A549 (cell line): ENCODE measurements around the gene BMP10. TPM values are rescaled to one million over a fixed set of nuclear protein-coding genes. Genes with fewer than 3 reads are reported as not detected.

Source experiments
- ATAC-seq, 2 experiments: fragments of 200-7000 bp in 1 of 2; fragments of >200 bp in 1 of 2; cut with Nextera tagmentation in 1 of 2; cut with Tn5 transposase in 1 of 2; 3 replicates each; pipeline versions ENCODE4 v1.8.0 to v1.9.1; 2018 to 2020; ENCODE audit warnings: mild to moderate bottlenecking in 1 of 2, moderate library complexity in 1 of 2
- CTCF ChIA-PET: fragments of 300-600 bp; sonication (Branson Sonifier 250); formaldehyde crosslinking; extraction: SDS; loops from one replicate; lab custom pipeline; 2021; ENCODE audit warnings: antibody characterized with exemption, inconsistent platforms; lab: Yijun Ruan, JAX
- POLR2A ChIA-PET: fragments of 350-600 bp; formaldehyde crosslinking; extraction: SDS; loops from one replicate; lab custom pipeline; 2021; ENCODE audit warnings: antibody characterized with exemption, inconsistent platforms; lab: Yijun Ruan, JAX
- DNase-seq, 2 experiments: peaks; one replicate each; pipeline versions ENCODE4 v3.0.0 to v3.0.0-alpha.2; 2011 to 2016; ENCODE audit warnings: low read depth in 1 of 2, low spot score in 1 of 2
- FAIRE-seq: peaks from 2 replicates; lab custom pipeline; 2011; peaks lifted over from hg19 to GRCh38; lab: Jason Lieb, UNC
- H3K27ac ChIP-seq, 2 experiments: fragments of >200 bp; sonication (Bioruptor Twin); formaldehyde crosslinking; 3 replicates each; pipeline ENCODE4 v1.5.1; 2016 to 2017
- H3K4me1 ChIP-seq: fragments of >200 bp; sonication (Bioruptor Twin); formaldehyde crosslinking; 3 replicates; pipeline ENCODE4 v1.6.1; 2016
- H3K4me2 ChIP-seq: fragments of >200 bp; sonication (Bioruptor Twin); formaldehyde crosslinking; 3 replicates; pipeline ENCODE4 v1.6.1; 2016
- H3K4me3 ChIP-seq: fragments of >200 bp; sonication (Bioruptor Twin); formaldehyde crosslinking; 3 replicates; pipeline ENCODE4 v1.5.1; 2016
- H3K9me3 ChIP-seq: fragments of >200 bp; sonication (Bioruptor Twin); formaldehyde crosslinking; 3 replicates; pipeline ENCODE4 v1.6.1; 2016
- ATOH8 ChIP-seq: fragments of 250-450 bp; sonication (Bioruptor Pico); IDR thresholded peaks from 2 replicates; pipeline ENCODE4 v1.5.0; 2020; ENCODE audit warnings: low read depth, mild to moderate bottlenecking, moderate library complexity
- CHD2 ChIP-seq: fragments of 150-350 bp; IDR thresholded peaks from 2 replicates; pipeline ENCODE4 v1.6.1; 2014; ENCODE audit warnings: low read length; ENCODE audit not compliant: partially characterized antibody
- EHF ChIP-seq: fragments of 250-450 bp; sonication (Bioruptor Pico); IDR thresholded peaks from 2 replicates; pipeline ENCODE4 v1.5.0; 2020; ENCODE audit warnings: mild to moderate bottlenecking
- ELK1 ChIP-seq: fragments of 150-350 bp; IDR thresholded peaks from 2 replicates; pipeline ENCODE4 v1.6.1; 2014; ENCODE audit warnings: low read depth, mild to moderate bottlenecking, low read length
- GATA3 ChIP-seq: IDR thresholded peaks from 2 replicates; pipeline ENCODE4 v1.6.1; 2012; ENCODE audit warnings: borderline replicate concordance
- HEYL ChIP-seq: fragments of 250-450 bp; sonication (Bioruptor Pico); IDR thresholded peaks from 2 replicates; pipeline ENCODE4 v1.8.0; 2021; ENCODE audit warnings: mild to moderate bottlenecking, moderate library complexity
- HMGXB4 ChIP-seq: fragments of 250-450 bp; sonication (Bioruptor Pico); IDR thresholded peaks from 2 replicates; pipeline ENCODE4 v1.5.0; 2021; ENCODE audit warnings: mild to moderate bottlenecking, moderate library complexity, borderline replicate concordance
- HOXB5 ChIP-seq: fragments of 250-450 bp; sonication (Bioruptor Pico); IDR thresholded peaks from 2 replicates; pipeline ENCODE4 v1.5.0; 2020; ENCODE audit warnings: mild to moderate bottlenecking, moderate library complexity
- JUNB ChIP-seq: fragments of >200 bp; sonication (Bioruptor Twin); formaldehyde crosslinking; IDR thresholded peaks from 2 replicates; pipeline ENCODE4 v1.6.1; 2016
- MAZ ChIP-seq: fragments of 150-350 bp; IDR thresholded peaks from 2 replicates; pipeline ENCODE4 v1.6.1; 2014; ENCODE audit warnings: antibody characterized with exemption, low read depth, low read length, borderline replicate concordance
- NFE2L2 ChIP-seq: fragments of 150-350 bp; conservative IDR thresholded peaks from 2 replicates; pipeline ENCODE4 v1.6.1; 2014; ENCODE audit warnings: low read length
- POLR2A ChIP-seq: IDR thresholded peaks from 2 replicates; pipeline ENCODE4 v1.6.1; 2012; ENCODE audit warnings: mild to moderate bottlenecking, low read length
- RARB ChIP-seq: fragments of 250-450 bp; sonication (Bioruptor Pico); IDR thresholded peaks from 2 replicates; pipeline ENCODE4 v1.8.0; 2021; ENCODE audit warnings: mild to moderate bottlenecking, moderate library complexity
- REST ChIP-seq: fragments of 200-600 bp; sonication (generic); IDR thresholded peaks from 2 replicates; pipeline ENCODE4 v1.6.1; 2016; ENCODE audit warnings: antibody characterized with exemption, mild to moderate bottlenecking, moderate library complexity
- RNF2 ChIP-seq: fragments of 200-600 bp; sonication (generic); IDR thresholded peaks from 2 replicates; pipeline ENCODE4 v1.6.1; 2016; ENCODE audit warnings: low read depth, mild to moderate bottlenecking, antibody characterized with exemption, moderate library complexity, borderline replicate concordance
- WGBS: methylation state at CpG from one replicate; pipeline ENCODE4 v1.1.6; 2017; ENCODE audit errors: missing lambda C conversion rate; 5-methylcytosine and 5-hydroxymethylcytosine counted together
- polyA plus RNA-seq, 4 experiments: library from polyadenylated mRNA; depleted of rRNA in 3 of 4; stranded (reverse); fragments of >200 nt; fragmentation: RNase III in 1 of 4; extraction: RNeasy Plus Mini Kit Qiagen cat#74134 plus additional on column Dnase treatment in 1 of 4; gene quantifications; 2 replicates in 3 of 4; 3 replicates in 1 of 4; pipeline ENCODE4 v1.2.3, GENCODE V29; 2011 to 2017

The BMP10 gene
- polyA plus RNA-seq, 2 of the 4 experiments (the other 2 are of a cell fraction): not detected

- POLR2A ChIA-PET: no interaction called here
- Histone ChIP-seq H3K4me3 (no peak overlapping the region), H3K27ac (no peak overlapping the region; a peak in 1 of 6 replicates), H3K4me1 (peaks cover 17% of the 10 kb centered on the region), H3K9me3 (no peaks in the 10 kb centered on the region), H3K4me2 (no peak overlapping the region)
- TF ChIP-seq HMGXB4 (CRISPR knock-in tag) (no peak), NFE2L2 (no peak), POLR2A (no peak), ATOH8 (CRISPR knock-in tag) (no peak), RNF2 (no peak), HOXB5 (CRISPR knock-in tag) (no peak), RARB (CRISPR knock-in tag) (no peak), JUNB (no peak), GATA3 (no peak), MAZ (no peak), REST (no peak), CHD2 (no peak), ELK1 (no peak), EHF (CRISPR knock-in tag) (no peak), HEYL (CRISPR knock-in tag) (no peak)
- CTCF ChIA-PET: interaction anchor here (1.5 to 2.3 kb wide), 2 partner anchors 12 to 73 kb away, joined by 5 to 7 read pairs; no protein-coding TSS in a partner anchor
- no peak for FAIRE-seq
- DNase-seq: no peak
- 37% methylated on average over 2 of the region's 2 CpGs for WGBS
- no peak for ATAC-seq
Observed at GRCh38 chr2:68824831-68825230, 46.4 kb downstream of the BMP10 start.

GRCh38 chr2:68822207-68822872, 48.9 kb downstream of the BMP10 start:
- H3K4me2 ChIP-seq: no peak overlapping the region
- H3K4me3 ChIP-seq: no peak overlapping the region
- 0 out of 3 replicates have a peak, but pooled peaks cover 3% of the 10 kb centered on the region for H3K4me1 ChIP-seq
- POLR2A ChIA-PET: no interaction called here
- no peaks in the 10 kb centered on the region for H3K9me3 ChIP-seq
- 86% methylated on average over 15 of the region's 15 CpGs for WGBS
- H3K27ac ChIP-seq: no peak overlapping the region
- DNase-seq (no peak), FAIRE-seq (no peak), ATAC-seq (no peak)
- CTCF ChIA-PET: interaction anchor here (1.1 to 1.6 kb wide), 3 partner anchors 16 to 71 kb away, joined by 3 to 6 read pairs (median 5); no protein-coding TSS in a partner anchor
- TF ChIP-seq HOXB5 (CRISPR knock-in tag): no peak
